HG03045 (cell line): ENCODE data around the gene GNAI3.

Experiments used
- ATAC-seq: cut with Tn5 transposase; IDR thresholded peaks from one replicate; pipeline ENCODE4 v1.9.1; 2021; ENCODE audit warnings: mild to moderate bottlenecking, moderate library complexity; ENCODE audit not compliant: unreplicated experiment

The GNAI3 gene

GRCh38 chr1:109543988-109544735, 4.3 kb upstream of the GNAI3 start:
- ATAC-seq: no peak

GRCh38 chr1:109546311-109547109, 1.9 kb upstream of the GNAI3 start:
- ATAC-seq: no peak

- peak; percentile 8 for ATAC-seq
Measured at GRCh38 chr1:109547463-109548320, 723 bp upstream of the GNAI3 start.

- no peak for ATAC-seq
Measured at GRCh38 chr1:109556563-109556962, 8.1 kb downstream of the GNAI3 start.

GRCh38 chr1:109557520-109557919, 9.1 kb downstream of the GNAI3 start:
- no peak for ATAC-seq

GRCh38 chr1:109559995-109560394, 11.6 kb downstream of the GNAI3 start:
- no peak for ATAC-seq

GRCh38 chr1:109564194-109564878, 15.9 kb downstream of the GNAI3 start:
- ATAC-seq: no peak

GRCh38 chr1:109565241-109565640, 16.8 kb downstream of the GNAI3 start:
- no peak for ATAC-seq

- ATAC-seq: no peak
Measured at GRCh38 chr1:109566982-109567381, 18.6 kb downstream of the GNAI3 start.

GRCh38 chr1:109567877-109568672, 19.7 kb downstream of the GNAI3 start:
- no peak for ATAC-seq

- no peak for ATAC-seq
Measured at GRCh38 chr1:109569323-109569722, 20.9 kb downstream of the GNAI3 start.

- no peak for ATAC-seq
Measured at GRCh38 chr1:109570414-109570813, 22.0 kb downstream of the GNAI3 start.

- no peak for ATAC-seq
Measured at GRCh38 chr1:109573785-109574184, 25.4 kb downstream of the GNAI3 start.

- no peak for ATAC-seq
Measured at GRCh38 chr1:109578947-109579443, 30.6 kb downstream of the GNAI3 start.

GRCh38 chr1:109579491-109579890, 31.1 kb downstream of the GNAI3 start:
- no peak for ATAC-seq

- no peak for ATAC-seq
Measured at GRCh38 chr1:109582021-109582420, 33.6 kb downstream of the GNAI3 start.

- no peak for ATAC-seq
Measured at GRCh38 chr1:109584766-109585165, 36.4 kb downstream of the GNAI3 start.

GRCh38 chr1:109586055-109586454, 37.6 kb downstream of the GNAI3 start:
- ATAC-seq: no peak

- ATAC-seq: no peak
Measured at GRCh38 chr1:109589177-109589576, 40.8 kb downstream of the GNAI3 start.

GRCh38 chr1:109589679-109590078, 41.3 kb downstream of the GNAI3 start:
- ATAC-seq: no peak
